Type B pancreatic cell (in vitro differentiated cells): Measurements from ENCODE around the gene PARD3B. TPM values are rescaled to one million over a fixed set of nuclear protein-coding genes. Genes with fewer than 3 reads are reported as not detected.

Experiments
- DNase-seq: peaks from one replicate; pipeline ENCODE4 v3.0.0; 2021; ENCODE audit warnings: mixed read lengths; ENCODE audit not compliant: unreplicated experiment; ENCODE audit errors: extremely low spot score
- H3K27ac Mint-ChIP-seq: 2 replicates; pipeline ENCODE4 v1.8.0; 2021; ENCODE audit warnings: mild to moderate bottlenecking, mixed read lengths
- H3K27me3 Mint-ChIP-seq: 2 replicates; pipeline ENCODE4 v1.8.0; 2021; ENCODE audit warnings: mixed read lengths
- H3K36me3 Mint-ChIP-seq: 2 replicates; pipeline ENCODE4 v1.8.0; 2021; ENCODE audit warnings: mixed read lengths
- H3K4me1 Mint-ChIP-seq: one replicate; pipeline ENCODE4 v1.8.0; 2021; ENCODE audit warnings: mixed read lengths; ENCODE audit not compliant: unreplicated experiment
- H3K4me3 Mint-ChIP-seq: 2 replicates; pipeline ENCODE4 v1.8.0; 2021; ENCODE audit warnings: mild to moderate bottlenecking, mixed read lengths
- H3K9me3 Mint-ChIP-seq: 2 replicates; pipeline ENCODE4 v1.8.0; 2021; ENCODE audit warnings: mixed read lengths
- total RNA-seq: library from RNA; stranded (reverse); gene quantifications from 2 replicates; pipeline ENCODE4 v1.2.1, GENCODE V29; 2021; ENCODE audit warnings: low replicate concordance
- TF ChIP-seq, protein P1 (sequence below): fragments of 200-600 bp; sonication (generic); conservative IDR thresholded peaks from 2 replicates; pipeline ENCODE4 v1.5.0; 2021; ENCODE audit warnings: antibody characterized with exemption, mild to moderate bottlenecking

The PARD3B gene
- total RNA-seq, 1 donor from 2014 or later, result 15.9 TPM

DNA sequence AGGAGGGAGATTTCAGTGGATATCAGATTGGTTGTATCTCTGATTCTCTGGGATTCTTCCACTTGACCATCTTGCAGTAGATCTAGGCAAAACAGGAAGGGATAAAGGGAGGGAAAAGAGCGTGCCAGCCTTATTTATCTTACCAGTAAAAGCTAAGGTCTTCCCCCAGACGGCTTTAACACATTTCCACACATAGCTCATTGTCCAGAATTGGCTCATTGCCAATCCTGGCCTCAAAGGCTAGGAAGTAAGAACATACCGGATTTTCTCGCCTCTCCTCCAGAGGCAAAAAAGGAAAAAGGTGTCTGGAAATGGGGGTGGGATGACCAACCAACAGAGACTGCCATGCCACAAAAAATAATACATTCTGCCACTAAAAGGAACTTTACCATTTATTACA lies 725.4 kb downstream of the PARD3B start:
- Mint-ChIP-seq H3K36me3 (no peaks in the 10 kb centered on the region), H3K4me3 (no peak overlapping the region), H3K27ac (no peak overlapping the region), H3K4me1 (peaks cover 22% of the 10 kb centered on the region), H3K9me3 (no peaks in the 10 kb centered on the region), H3K27me3 (no peaks in the 10 kb centered on the region)
- TF ChIP-seq, protein P1, sequence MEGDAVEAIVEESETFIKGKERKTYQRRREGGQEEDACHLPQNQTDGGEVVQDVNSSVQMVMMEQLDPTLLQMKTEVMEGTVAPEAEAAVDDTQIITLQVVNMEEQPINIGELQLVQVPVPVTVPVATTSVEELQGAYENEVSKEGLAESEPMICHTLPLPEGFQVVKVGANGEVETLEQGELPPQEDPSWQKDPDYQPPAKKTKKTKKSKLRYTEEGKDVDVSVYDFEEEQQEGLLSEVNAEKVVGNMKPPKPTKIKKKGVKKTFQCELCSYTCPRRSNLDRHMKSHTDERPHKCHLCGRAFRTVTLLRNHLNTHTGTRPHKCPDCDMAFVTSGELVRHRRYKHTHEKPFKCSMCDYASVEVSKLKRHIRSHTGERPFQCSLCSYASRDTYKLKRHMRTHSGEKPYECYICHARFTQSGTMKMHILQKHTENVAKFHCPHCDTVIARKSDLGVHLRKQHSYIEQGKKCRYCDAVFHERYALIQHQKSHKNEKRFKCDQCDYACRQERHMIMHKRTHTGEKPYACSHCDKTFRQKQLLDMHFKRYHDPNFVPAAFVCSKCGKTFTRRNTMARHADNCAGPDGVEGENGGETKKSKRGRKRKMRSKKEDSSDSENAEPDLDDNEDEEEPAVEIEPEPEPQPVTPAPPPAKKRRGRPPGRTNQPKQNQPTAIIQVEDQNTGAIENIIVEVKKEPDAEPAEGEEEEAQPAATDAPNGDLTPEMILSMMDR, result no peak
- DNase-seq, result no peak

DNA sequence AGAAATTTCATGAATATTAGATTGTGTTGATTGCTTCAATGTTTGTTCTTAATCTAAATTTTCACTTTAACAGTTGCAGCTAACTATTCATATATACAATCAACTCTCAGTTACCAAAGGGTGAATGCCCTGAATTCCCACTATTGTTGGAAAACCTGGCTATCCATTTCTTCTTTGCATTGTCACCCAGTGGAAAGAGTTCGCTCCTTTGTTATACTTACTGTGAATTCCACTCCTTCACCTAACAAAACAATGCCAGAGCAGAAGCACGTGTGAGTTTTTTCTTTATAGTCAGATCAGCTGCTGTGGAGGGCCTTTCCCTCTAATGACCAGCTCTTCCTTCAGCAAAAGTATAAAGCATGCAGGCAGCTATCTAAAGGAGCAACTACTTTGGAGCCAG lies 727.9 kb downstream of the PARD3B start:
- DNase-seq, result no peak
- TF ChIP-seq, protein P1, result no peak
- Mint-ChIP-seq H3K9me3 (peaks cover 5% of the 10 kb centered on the region), H3K27ac (no peak overlapping the region), H3K4me3 (no peak overlapping the region), H3K4me1 (peaks cover 31% of the 10 kb centered on the region), H3K27me3 (peaks cover 2% of the 10 kb centered on the region), H3K36me3 (peaks cover 3% of the 10 kb centered on the region)

DNA sequence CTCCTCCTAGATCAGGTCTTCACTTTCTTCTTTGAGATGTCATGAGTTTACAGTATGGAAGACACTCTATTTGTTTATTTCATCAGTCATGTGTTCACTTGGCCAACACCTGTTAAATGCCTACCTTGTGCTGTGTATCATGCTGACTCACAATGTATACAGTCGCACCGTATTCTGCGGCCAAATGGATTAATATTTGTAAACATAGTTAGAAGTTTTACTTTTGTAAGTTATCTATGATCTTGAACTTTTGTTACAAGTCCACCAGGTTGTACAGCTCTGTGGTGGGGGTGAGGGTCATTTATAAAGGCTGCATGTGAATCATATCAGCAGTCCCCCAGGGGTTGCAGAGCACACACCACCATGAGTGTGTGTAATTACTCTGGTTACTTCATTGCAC lies 728.4 kb downstream of the PARD3B start:
- TF ChIP-seq, protein P1, result no peak
- no peak for DNase-seq
- Mint-ChIP-seq H3K36me3 (peaks cover 5% of the 10 kb centered on the region), H3K27ac (no peak overlapping the region), H3K9me3 (peaks cover 5% of the 10 kb centered on the region), H3K4me3 (no peak overlapping the region), H3K27me3 (peaks cover 3% of the 10 kb centered on the region), H3K4me1 (peaks cover 33% of the 10 kb centered on the region)

DNA sequence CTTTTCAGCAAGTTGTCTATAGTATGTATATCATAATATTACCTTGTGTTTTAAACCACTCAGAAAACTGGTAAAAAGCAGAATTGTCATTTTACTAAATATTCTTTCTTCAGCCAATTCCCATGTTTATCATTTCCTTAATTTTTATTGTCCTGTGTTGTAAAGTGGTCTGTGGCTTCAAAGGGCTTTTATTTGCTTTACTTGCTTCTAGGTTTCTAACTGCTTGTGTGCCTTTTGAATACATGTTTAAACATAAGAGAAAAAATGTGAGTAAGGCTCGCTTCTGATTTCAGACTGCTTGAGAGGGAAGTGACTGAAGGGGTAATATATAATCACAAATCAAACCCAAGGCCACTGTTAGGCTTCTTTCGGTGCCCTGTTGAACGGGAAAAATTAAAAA lies 729.5 kb downstream of the PARD3B start:
- peaks cover 5% of the 10 kb centered on the region for H3K9me3 Mint-ChIP-seq
- DNase-seq, result no peak
- no peak overlapping the region for H3K27ac Mint-ChIP-seq
- H3K4me3 Mint-ChIP-seq, result no peak overlapping the region
- H3K27me3 Mint-ChIP-seq, result peaks cover 3% of the 10 kb centered on the region
- peaks cover 5% of the 10 kb centered on the region for H3K36me3 Mint-ChIP-seq
- H3K4me1 Mint-ChIP-seq, result peaks cover 33% of the 10 kb centered on the region
- TF ChIP-seq, protein P1, result no peak

DNA sequence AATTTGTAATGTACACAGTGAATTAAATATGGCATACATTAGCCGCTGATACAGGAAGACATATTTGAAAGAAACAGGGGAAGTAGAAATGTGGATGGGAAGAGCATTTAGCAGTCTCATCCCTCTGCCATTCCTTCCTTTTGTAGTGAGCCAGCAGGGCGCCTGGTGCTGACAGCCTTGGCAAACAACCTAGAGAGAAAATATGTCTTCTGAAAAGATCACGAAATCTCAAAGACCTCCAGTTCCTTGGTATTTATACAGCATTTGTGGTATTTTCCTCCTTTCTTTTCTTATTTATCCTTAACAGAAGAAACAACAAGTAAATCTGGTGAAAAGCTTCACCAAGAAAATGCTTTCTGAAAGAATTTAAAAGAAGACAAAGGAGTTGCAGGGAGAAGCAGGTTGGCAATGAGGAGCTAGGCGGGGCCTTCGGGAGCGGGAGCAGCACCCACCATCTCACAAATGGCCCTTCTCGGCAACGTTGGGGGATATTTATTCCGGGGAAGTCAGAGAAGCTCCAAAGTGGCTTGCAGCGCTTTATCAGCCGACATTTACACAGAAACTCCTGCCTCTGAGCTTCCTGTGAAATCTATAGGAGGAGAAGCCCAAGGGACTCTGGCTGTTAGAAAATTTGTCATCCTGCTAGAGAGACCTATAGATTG lies 731.0 kb downstream of the PARD3B start:
- TF ChIP-seq, protein P1, result no peak
- Mint-ChIP-seq H3K36me3 (peaks cover 5% of the 10 kb centered on the region), H3K27ac (no peak overlapping the region), H3K4me3 (no peak overlapping the region), H3K9me3 (peaks cover 5% of the 10 kb centered on the region), H3K4me1 (peaks cover 38% of the 10 kb centered on the region), H3K27me3 (peaks cover 3% of the 10 kb centered on the region)
- no peak for DNase-seq
